ENCODE measurements around the gene NR1H2.
A peak's percentile ranks its signal among the peaks of the same experiment; 100 is the strongest.

The NR1H2 gene

GRCh38 chr19:50427318-50427925, 51.2 kb downstream of the NR1H2 start:
- DNase-seq = no peak

- DNase-seq = peak; percentile 68
Observed at GRCh38 chr19:50427997-50428425, 51.8 kb downstream of the NR1H2 start.

- DNase-seq = no peak
Observed at GRCh38 chr19:50428772-50429463, 52.7 kb downstream of the NR1H2 start.

GRCh38 chr19:50430888-50431342, 54.7 kb downstream of the NR1H2 start:
- DNase-seq = no peak

GRCh38 chr19:50431343-50432220, 55.3 kb downstream of the NR1H2 start:
- DNase-seq = peak; percentile 88

- DNase-seq = peak; percentile 22
Observed at GRCh38 chr19:50432221-50433028, 56.2 kb downstream of the NR1H2 start, which contains the start of gene MYBPC2. Gene MYBPC2, plus strand, starts transcription at chr19:50432892. Its CDS starts 62 bp downstream, at chr19:50432954.
